HepG2 (cell line): ENCODE data around the gene BBS1. TPM values are rescaled to one million over a fixed set of nuclear protein-coding genes. Genes with fewer than 3 reads are reported as not detected.

ENCODE experiments used
- ATAC-seq: fragments of 200-7000 bp; cut with Tn5 transposase; 3 replicates; pipeline ENCODE4 v1.9.1; 2020; ENCODE audit warnings: mild to moderate bottlenecking, moderate library complexity
- BruUV-seq: library from RNA; stranded (reverse); fragments of 400-500 nt; replicated peaks from 2 replicates; lab custom pipeline; 2021; lab: Mats Ljungman, UMichigan
- CTCF ChIA-PET: fragments of 300-600 bp; formaldehyde crosslinking; extraction: SDS; loops from one replicate; lab custom pipeline; 2021; ENCODE audit warnings: low total read pairs, inconsistent platforms, low intra/inter-chr PET ratio; lab: Yijun Ruan, JAX
- POLR2A ChIA-PET: fragments of 350-600 bp; sonication (Branson Sonifier 250); formaldehyde crosslinking; loops from one replicate; lab custom pipeline; 2020; ENCODE audit warnings: antibody characterized with exemption, inconsistent platforms; lab: Yijun Ruan, JAX
- DNase-seq: peaks from one replicate; pipeline ENCODE4 v3.0.0-alpha.2; 2015; ENCODE audit warnings: low spot score
- FAIRE-seq: peaks from 3 replicates; lab custom pipeline; 2011; peaks lifted over from hg19 to GRCh38; lab: Jason Lieb, UNC
- H2AFZ ChIP-seq: one replicate; pipeline ENCODE4 v1.6.1; 2011; ENCODE audit warnings: low read length, inconsistent platforms
- H3K27ac ChIP-seq: fragments of 300-600 bp; 3 replicates; pipeline ENCODE4 v1.8.0; 2011; ENCODE audit warnings: mixed run types, mild to moderate bottlenecking, mixed read lengths, low read length, inconsistent platforms; ENCODE audit not compliant: insufficient read depth; ENCODE audit errors: extremely low read length
- H3K27me3 ChIP-seq, 2 experiments: fragments of 200-600 bp in 1 of 2; 2 replicates in 1 of 2; 3 replicates in 1 of 2; pipeline versions ENCODE4 v1.6.0 to v1.8.0; 2011; ENCODE audit warnings: low read length in 2 of 2, mild to moderate bottlenecking in 2 of 2, moderate library complexity in 2 of 2, inconsistent platforms in 1 of 2; ENCODE audit not compliant: insufficient read depth in 2 of 2, control insufficient read depth in 1 of 2
- H3K36me3 ChIP-seq, 2 experiments: fragments of 200-600 bp in 1 of 2; replicated peaks in 1 of 2; 2 replicates in 1 of 2; 3 replicates in 1 of 2; pipeline versions ENCODE4 v1.5.1 to v1.8.0; 2011; ENCODE audit warnings: low read length in 2 of 2, inconsistent platforms in 1 of 2; ENCODE audit not compliant: insufficient read depth in 2 of 2, control insufficient read depth in 1 of 2
- H3K4me1 ChIP-seq: 2 replicates; pipeline ENCODE4 v1.5.1; 2012; ENCODE audit warnings: low read length, inconsistent platforms; ENCODE audit not compliant: insufficient read depth
- H3K4me2 ChIP-seq: 2 replicates; pipeline ENCODE4 v1.6.0; 2011; ENCODE audit warnings: low read depth, low read length, inconsistent platforms
- H3K4me3 ChIP-seq, 3 experiments: fragments of 200-600 bp in 1 of 3; sonication (generic), shearing (Covaris generic) in 1 of 3; replicated peaks in 1 of 3; 2 replicates each; pipeline ENCODE4 v1.5.1; 2011 to 2016; ENCODE audit warnings: low read length in 3 of 3, inconsistent platforms in 2 of 3, low read depth in 2 of 3, mild to moderate bottlenecking in 2 of 3, control low read depth in 1 of 3, mixed read lengths in 1 of 3; ENCODE audit not compliant: insufficient read depth in 1 of 3
- H3K79me2 ChIP-seq: one replicate; pipeline ENCODE4 v1.6.1; 2011; ENCODE audit warnings: low read length, inconsistent platforms; ENCODE audit not compliant: insufficient read depth
- H3K9ac ChIP-seq: 2 replicates; pipeline ENCODE4 v1.6.0; 2011; ENCODE audit warnings: mild to moderate bottlenecking, low read depth, low read length, inconsistent platforms; ENCODE audit not compliant: insufficient read depth
- H3K9me3 ChIP-seq: 2 replicates; pipeline ENCODE4 v1.5.1; 2012; ENCODE audit warnings: mild to moderate bottlenecking, low read length
- H4K20me1 ChIP-seq: 2 replicates; pipeline ENCODE4 v1.6.0; 2011; ENCODE audit warnings: inconsistent platforms, mild to moderate bottlenecking, low read length, moderate library complexity; ENCODE audit not compliant: insufficient read depth
- ARNT2 ChIP-seq: sonication (generic); formaldehyde crosslinking; IDR thresholded peaks from 2 replicates; pipeline ENCODE4 v1.8.0; 2022; ENCODE audit warnings: mild to moderate bottlenecking, low read depth, missing genetic modification reagents, moderate library complexity
- CEBPB ChIP-seq: IDR thresholded peaks from 2 replicates; pipeline ENCODE4 v1.6.1; 2011; ENCODE audit warnings: low read depth, low read length, improper control_type of control experiment, borderline replicate concordance
- KDM6A ChIP-seq: IDR thresholded peaks from 2 replicates; pipeline ENCODE4 v1.6.1; 2016; ENCODE audit warnings: low read depth
- RCOR2 ChIP-seq: IDR thresholded peaks from 2 replicates; pipeline ENCODE4 v1.6.1; 2016; ENCODE audit warnings: missing biosample characterization, missing genetic modification reagents
- REST ChIP-seq, 2 experiments: IDR thresholded peaks; 2 replicates each; pipeline ENCODE4 v1.6.1; 2011 to 2012; ENCODE audit warnings: low read length in 2 of 2, borderline replicate concordance in 1 of 2, low read depth in 1 of 2, mild to moderate bottlenecking in 1 of 2, moderate library complexity in 1 of 2
- SCMH1 ChIP-seq: sonication (generic); formaldehyde crosslinking; IDR thresholded peaks from 2 replicates; pipeline ENCODE4 v1.9.0; 2021; ENCODE audit warnings: missing genetic modification reagents, mild to moderate bottlenecking, borderline replicate concordance
- SYNCRIP ChIP-seq: fragments of 200-400 bp; formaldehyde crosslinking; IDR thresholded peaks from 2 replicates; pipeline ENCODE4 v1.6.1; 2018; ENCODE audit warnings: mild to moderate bottlenecking, low read depth, low read length; ENCODE audit not compliant: insufficient read depth
- TFE3 ChIP-seq: IDR thresholded peaks from 2 replicates; pipeline ENCODE4 v1.6.1; 2016
- ZNF543 ChIP-seq: sonication (generic); formaldehyde crosslinking; IDR thresholded peaks from 2 replicates; pipeline ENCODE4 v1.4.0; 2020; ENCODE audit warnings: mild to moderate bottlenecking, missing genetic modification reagents
- ZSCAN31 ChIP-seq: sonication (generic); formaldehyde crosslinking; IDR thresholded peaks from 2 replicates; pipeline ENCODE4 v1.5.0; 2020; ENCODE audit warnings: low read depth, mild to moderate bottlenecking, missing genetic modification reagents
- WGBS: methylation state at CpG from one replicate; pipeline ENCODE4 v1.1.6; 2017; ENCODE audit warnings: low lambda C conversion rate; 5-methylcytosine and 5-hydroxymethylcytosine counted together
- in situ Hi-C: cut with HindIII; loops from 2 replicates; pipeline ENCODE4 v1.10.0; 2017; ENCODE audit warnings: low pct_unique_long_range_greater_than_20kb; ENCODE audit not compliant: extremely low pct_ligation_motif_present
- intact Hi-C: fragments of 100-400 bp; cut with micrococcal nuclease; formaldehyde crosslinking; loops from one replicate; pipeline ENCODE4 v1.10.0; 2022; ENCODE audit not compliant: unreplicated experiment
- polyA plus RNA-seq, 8 experiments: library from polyadenylated mRNA; depleted of rRNA in 3 of 8; stranded (reverse) in 7 of 8; unstranded in 1 of 8; fragments of >200 nt; fragmentation: Illumina TruSeq in 4 of 8; extraction: Trizol in 4 of 8; gene quantifications; 2 replicates each; pipeline versions ENCODE4 v1.2.1 to v1.2.3, GENCODE V29; 2011 to 2016; ENCODE audit warnings: low read depth in 4 of 8, missing spikeins in 1 of 8, mixed read lengths in 1 of 8; ENCODE audit not compliant: insufficient read depth in 1 of 8
- total RNA-seq, 5 experiments: library from RNA; depleted of rRNA; stranded (reverse); fragments of >200 nt; fragmentation: Illumina TruSeq; extraction: Trizol; gene quantifications; 2 replicates each; pipeline ENCODE4 v1.2.3, GENCODE V29; 2016; ENCODE audit warnings: low read depth in 1 of 5

The BBS1 gene
- total and polyA plus RNA-seq, 2 of the 13 experiments (the other 11 are each of a cell fraction or from before 2014, with no cell fraction given) = 11.7 to 14.1 TPM

- Histone ChIP-seq H3K4me1 (no peaks in the 10 kb centered on the region), H3K79me2 (no peaks in the 10 kb centered on the region), H3K27me3 (peaks cover 3 to 43% of the 10 kb centered on the region in 2 experiments; a peak in 4 of 5 replicates), H3K9me3 (no peaks in the 10 kb centered on the region), H2AFZ (no peak within 1 kb of the TSS), H4K20me1 (no peaks in the 10 kb centered on the region), H3K4me2 (no peak within 1 kb of the TSS)
- no peak for DNase-seq
- in situ Hi-C loops (loop anchor here (25.0 kb wide), 1 partner anchor 269 kb away; the partner anchor contains the start of gene RCE1), intact Hi-C loops (no loop called here)
- WGBS = 58% methylated on average over 9 of the region's 77 CpGs
- no peak for ATAC-seq
- CTCF ChIA-PET = no interaction called here
- no peak for FAIRE-seq
- TF ChIP-seq ZNF543 (CRISPR knock-in tag) (no peak), TFE3 (no peak), CEBPB (no peak), SYNCRIP (no peak), REST (IDR thresholded peaks at IDR 0.05; ENCODE audit: borderline replicate concordance in 1 of 2, low read depth in 1 of 2, low read length in 2 of 2) (no peak), ARNT2 (no peak), RCOR2 (CRISPR knock-in tag) (no peak), ZSCAN31 (CRISPR knock-in tag) (no peak), SCMH1 (CRISPR knock-in tag) (no peak), KDM6A (CRISPR knock-in tag) (no peak)
- TF ChIP-seq, all 625 proteins: peak for 0
- no peak within 1 kb of the TSS for H3K4me3 ChIP-seq
- H3K36me3 ChIP-seq = no peaks in the 10 kb centered on the region
- no peak within 1 kb of the TSS for H3K9ac ChIP-seq
- POLR2A ChIA-PET = no interaction called here
- BruUV-seq = no TSS peak
- no peak within 1 kb of the TSS for H3K27ac ChIP-seq
Measured at GRCh38 chr11:66568124-66568916, 57.9 kb downstream of the BBS1 start, which contains the start of gene CTSF. CTSF (minus strand) TSS chr11:66568606; CDS start chr11:66568486, 120 bp downstream.
